GM19395 (cell line): ENCODE measurements around the gene CENATAC.
A peak's percentile ranks its signal among the peaks of the same experiment; 100 is the strongest.
"Not testable (repeated sequence)": the region's sequence is repeated elsewhere in the genome, so short reads cannot be mapped to it uniquely, and the experiment has no call there.

Experiments used
- ATAC-seq: cut with Tn5 transposase; IDR thresholded peaks from one replicate; pipeline ENCODE4 v1.9.1; 2021; ENCODE audit warnings: mild to moderate bottlenecking, moderate library complexity; ENCODE audit not compliant: unreplicated experiment

The CENATAC gene

GRCh38 chr11:118991486-118992038 is 6.4 kb upstream of the CENATAC start:
- ATAC-seq: not testable (repeated sequence)

- peak; percentile 10 for ATAC-seq
Measured at GRCh38 chr11:118996926-118997626, 862 bp upstream of the CENATAC start.

GRCh38 chr11:118998388-118998717 is 415 bp downstream of the CENATAC start:
- peak; percentile 36 for ATAC-seq

GRCh38 chr11:118998822-118999221 is 884 bp downstream of the CENATAC start:
- ATAC-seq: no peak

GRCh38 chr11:119000906-119001305 is 3.0 kb downstream of the CENATAC start:
- no peak for ATAC-seq

GRCh38 chr11:119006656-119007055 is 8.7 kb downstream of the CENATAC start:
- ATAC-seq: no peak

GRCh38 chr11:119011476-119012053 is 13.6 kb downstream of the CENATAC start:
- no peak for ATAC-seq

- no peak for ATAC-seq
Measured at GRCh38 chr11:119012629-119013170, 14.8 kb downstream of the CENATAC start.

- ATAC-seq: no peak
Measured at GRCh38 chr11:119014209-119014924, 16.4 kb downstream of the CENATAC start.

GRCh38 chr11:119015054-119015611 is 17.2 kb downstream of the CENATAC start:
- no peak for ATAC-seq

- ATAC-seq: no peak
Measured at GRCh38 chr11:119016216-119017009, 18.5 kb downstream of the CENATAC start.

- not testable (repeated sequence) for ATAC-seq
Measured at GRCh38 chr11:119017377-119017776, 19.4 kb downstream of the CENATAC start.

GRCh38 chr11:119018074-119018938 is 20.4 kb downstream of the CENATAC start, which contains the start of the genes RPS25 and TRAPPC4:
TSS of gene RPS25 (minus strand) at chr11:119018343. CDS start at chr11:119018284, 59 bp downstream.
TSS of gene TRAPPC4 (plus strand) at chr11:119018766. CDS start at chr11:119018796, 30 bp downstream.
- peak; percentile 88 for ATAC-seq

- ATAC-seq: no peak
Measured at GRCh38 chr11:119019996-119020395, 22.1 kb downstream of the CENATAC start.

- no peak for ATAC-seq
Measured at GRCh38 chr11:119021631-119022030, 23.7 kb downstream of the CENATAC start.

GRCh38 chr11:119023741-119024140 is 25.8 kb downstream of the CENATAC start:
- no peak for ATAC-seq

GRCh38 chr11:119024430-119025098 is 26.6 kb downstream of the CENATAC start:
- ATAC-seq: no peak

GRCh38 chr11:119025099-119025473 is 27.1 kb downstream of the CENATAC start:
- ATAC-seq: no peak

GRCh38 chr11:119025541-119025940 is 27.6 kb downstream of the CENATAC start:
- no peak for ATAC-seq
